Caco-2 (cell line): ENCODE data around the gene CARD11. TPM values are rescaled to one million over a fixed set of nuclear protein-coding genes. Genes with fewer than 3 reads are reported as not detected.

Experiments
- BruUV-seq: library from RNA; stranded (reverse); fragments of 400-500 nt; replicated peaks from 2 replicates; lab custom pipeline; 2021; lab: Mats Ljungman, UMichigan
- CTCF ChIA-PET: fragments of 300-600 bp; sonication (Branson Sonifier 250); formaldehyde crosslinking; loops from one replicate; lab custom pipeline; 2022; ENCODE audit warnings: antibody characterized with exemption; lab: Charles Lee
- POLR2A ChIA-PET: fragments of 300-600 bp; sonication (Branson Sonifier 250); formaldehyde crosslinking; loops from one replicate; lab custom pipeline; 2022; ENCODE audit warnings: antibody characterized with exemption; lab: Charles Lee
- DNase-seq, 2 experiments: peaks; one replicate each; pipeline versions ENCODE4 v3.0.0 to v3.0.0-alpha.2; 2020 to 2022
- H3K27me3 ChIP-seq: replicated peaks from 2 replicates; pipeline ENCODE4 v1.6.0; 2011; ENCODE audit warnings: low read length; ENCODE audit not compliant: control insufficient read depth, insufficient read depth
- H3K36me3 ChIP-seq: 2 replicates; pipeline ENCODE4 v1.5.1; 2011; ENCODE audit warnings: low read length; ENCODE audit not compliant: control insufficient read depth, insufficient read depth
- H3K4me1 ChIP-seq: fragments of 250-450 bp; sonication (Bioruptor Pico); 2 replicates; pipeline ENCODE4 v1.5.1; 2020; ENCODE audit warnings: mild to moderate bottlenecking
- H3K4me3 ChIP-seq: 2 replicates; pipeline ENCODE4 v1.5.1; 2011; ENCODE audit warnings: low read depth, mild to moderate bottlenecking, control low read depth, low read length
- H3K9me3 ChIP-seq: fragments of 250-450 bp; sonication (Bioruptor Pico); 2 replicates; pipeline ENCODE4 v1.5.1; 2020; ENCODE audit warnings: mild to moderate bottlenecking, moderate library complexity
- H3K27ac Mint-ChIP-seq: one replicate; pipeline ENCODE4 v1.8.0; 2022; ENCODE audit warnings: mixed read lengths; ENCODE audit not compliant: unreplicated experiment
- H3K27me3 Mint-ChIP-seq: one replicate; pipeline ENCODE4 v1.8.0; 2022; ENCODE audit warnings: mixed read lengths; ENCODE audit not compliant: insufficient read depth, unreplicated experiment
- H3K36me3 Mint-ChIP-seq: one replicate; pipeline ENCODE4 v1.8.0; 2022; ENCODE audit warnings: mild to moderate bottlenecking, mixed read lengths; ENCODE audit not compliant: insufficient read depth, unreplicated experiment
- H3K4me1 Mint-ChIP-seq: one replicate; pipeline ENCODE4 v1.8.0; 2022; ENCODE audit warnings: low read depth, mixed read lengths; ENCODE audit not compliant: unreplicated experiment
- H3K4me3 Mint-ChIP-seq: one replicate; pipeline ENCODE4 v1.8.0; 2022; ENCODE audit warnings: mild to moderate bottlenecking, moderate library complexity, mixed read lengths; ENCODE audit not compliant: unreplicated experiment
- H3K9me3 Mint-ChIP-seq: one replicate; pipeline ENCODE4 v1.8.0; 2022; ENCODE audit warnings: mixed read lengths; ENCODE audit not compliant: unreplicated experiment
- intact Hi-C: fragments of 100-400 bp; cut with micrococcal nuclease; formaldehyde crosslinking; loops from one replicate; pipeline ENCODE4 v1.10.0; 2022; ENCODE audit not compliant: unreplicated experiment
- total RNA-seq: library from RNA; stranded (reverse); gene quantifications from 2 replicates; pipeline ENCODE4 v1.2.3, GENCODE V29; 2022
- TF ChIP-seq, protein P1 (sequence below), 2 experiments: fragments of 200-600 bp in 1 of 2; IDR thresholded peaks; 1 replicate in 1 of 2; 2 replicates in 1 of 2; pipeline versions ENCODE4 v1.5.1 to v1.8.0; 2011 to 2022; ENCODE audit warnings: antibody characterized with exemption in 1 of 2, control low read depth in 1 of 2, inconsistent platforms in 1 of 2, low read depth in 1 of 2, low read length in 1 of 2, mild to moderate bottlenecking in 1 of 2, moderate library complexity in 1 of 2; ENCODE audit not compliant: insufficient read depth in 1 of 2, severe bottlenecking in 1 of 2, unreplicated experiment in 1 of 2

CARD11 gene
- total RNA-seq, 1 experiment from 2014 or later, result 5.4 TPM

DNA sequence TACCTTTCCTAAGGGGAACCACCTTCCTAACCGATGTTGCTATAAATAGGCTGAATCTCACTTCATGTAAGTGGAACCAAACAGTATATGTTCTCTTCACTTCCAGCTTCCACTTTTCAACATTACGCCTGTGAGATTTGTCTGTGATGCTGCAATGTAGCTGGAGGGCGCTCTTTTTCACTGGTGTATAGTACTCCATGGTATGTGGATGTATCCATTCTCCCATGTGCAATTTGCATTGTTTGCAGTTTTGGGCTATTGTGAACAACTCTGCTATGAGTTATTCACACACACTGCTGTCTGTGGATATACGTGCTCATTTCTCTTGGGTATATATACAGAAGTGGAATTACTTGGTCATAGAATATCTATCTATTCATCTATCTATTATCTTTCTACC is 123.6 kb downstream of the CARD11 start:
- no TSS peak for BruUV-seq
- Mint-ChIP-seq H3K4me3 (no peak overlapping the region), H3K27me3 (peaks cover 4% of the 10 kb centered on the region), H3K4me1 (no peaks in the 10 kb centered on the region), H3K36me3 (no peaks in the 10 kb centered on the region), H3K27ac (no peak overlapping the region), H3K9me3 (peaks cover 15% of the 10 kb centered on the region)
- no peak for DNase-seq
- Histone ChIP-seq H3K9me3 (no peaks in the 10 kb centered on the region), H3K4me1 (peaks cover 6% of the 10 kb centered on the region), H3K27me3 (no peaks in the 10 kb centered on the region; the same call in 1 of the 2 replicates), H3K4me3 (no peak overlapping the region), H3K36me3 (no peaks in the 10 kb centered on the region)
- TF ChIP-seq, protein P1, sequence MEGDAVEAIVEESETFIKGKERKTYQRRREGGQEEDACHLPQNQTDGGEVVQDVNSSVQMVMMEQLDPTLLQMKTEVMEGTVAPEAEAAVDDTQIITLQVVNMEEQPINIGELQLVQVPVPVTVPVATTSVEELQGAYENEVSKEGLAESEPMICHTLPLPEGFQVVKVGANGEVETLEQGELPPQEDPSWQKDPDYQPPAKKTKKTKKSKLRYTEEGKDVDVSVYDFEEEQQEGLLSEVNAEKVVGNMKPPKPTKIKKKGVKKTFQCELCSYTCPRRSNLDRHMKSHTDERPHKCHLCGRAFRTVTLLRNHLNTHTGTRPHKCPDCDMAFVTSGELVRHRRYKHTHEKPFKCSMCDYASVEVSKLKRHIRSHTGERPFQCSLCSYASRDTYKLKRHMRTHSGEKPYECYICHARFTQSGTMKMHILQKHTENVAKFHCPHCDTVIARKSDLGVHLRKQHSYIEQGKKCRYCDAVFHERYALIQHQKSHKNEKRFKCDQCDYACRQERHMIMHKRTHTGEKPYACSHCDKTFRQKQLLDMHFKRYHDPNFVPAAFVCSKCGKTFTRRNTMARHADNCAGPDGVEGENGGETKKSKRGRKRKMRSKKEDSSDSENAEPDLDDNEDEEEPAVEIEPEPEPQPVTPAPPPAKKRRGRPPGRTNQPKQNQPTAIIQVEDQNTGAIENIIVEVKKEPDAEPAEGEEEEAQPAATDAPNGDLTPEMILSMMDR (IDR thresholded peaks at IDR 0.05; ENCODE audit: insufficient read depth in 1 of 2, low read depth in 1 of 2, low read length in 1 of 2, severe bottlenecking in 1 of 2, unreplicated experiment in 1 of 2), result no peak
- intact Hi-C loops, result no loop called here
- POLR2A ChIA-PET, result no interaction called here
- CTCF ChIA-PET, result no interaction called here

DNA sequence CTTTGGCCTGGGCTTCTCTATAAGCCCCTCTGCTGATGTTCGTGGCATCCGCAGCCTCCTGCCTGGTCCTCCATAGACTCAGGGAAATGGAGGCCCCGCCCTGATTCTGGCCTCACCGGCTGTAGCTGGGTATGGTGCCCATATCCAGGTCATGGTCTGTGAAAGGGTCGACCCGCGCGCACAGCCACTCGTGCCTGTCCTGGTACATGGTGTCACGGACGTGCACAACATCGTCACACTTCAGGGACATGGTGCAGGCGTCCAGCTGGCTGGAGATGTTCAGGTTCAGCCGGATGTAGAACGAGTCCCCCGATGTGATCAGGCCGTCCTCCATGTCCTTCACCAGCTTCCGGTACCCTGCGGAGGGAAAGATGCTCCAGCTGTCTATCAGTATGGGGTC is 124.4 kb downstream of the CARD11 start:
- no peaks in the 10 kb centered on the region for H3K36me3 ChIP-seq
- ChIA-PET POLR2A (no interaction called here), CTCF (no interaction called here)
- Mint-ChIP-seq H3K36me3 (no peaks in the 10 kb centered on the region), H3K27me3 (peaks cover 4% of the 10 kb centered on the region), H3K4me3 (no peak overlapping the region), H3K27ac (no peak overlapping the region), H3K4me1 (no peaks in the 10 kb centered on the region), H3K9me3 (peaks cover 15% of the 10 kb centered on the region)
- no peak for DNase-seq
- no TSS peak for BruUV-seq
- no peaks in the 10 kb centered on the region for H3K9me3 ChIP-seq
- H3K4me1 ChIP-seq, result peaks cover 6% of the 10 kb centered on the region
- TF ChIP-seq, protein P1 (IDR thresholded peaks at IDR 0.05; ENCODE audit: insufficient read depth in 1 of 2, low read depth in 1 of 2, low read length in 1 of 2, severe bottlenecking in 1 of 2, unreplicated experiment in 1 of 2), result no peak
- no peaks in the 10 kb centered on the region; the same call in 1 of the 2 replicates for H3K27me3 ChIP-seq
- no peak overlapping the region for H3K4me3 ChIP-seq
- intact Hi-C loops, result no loop called here

DNA sequence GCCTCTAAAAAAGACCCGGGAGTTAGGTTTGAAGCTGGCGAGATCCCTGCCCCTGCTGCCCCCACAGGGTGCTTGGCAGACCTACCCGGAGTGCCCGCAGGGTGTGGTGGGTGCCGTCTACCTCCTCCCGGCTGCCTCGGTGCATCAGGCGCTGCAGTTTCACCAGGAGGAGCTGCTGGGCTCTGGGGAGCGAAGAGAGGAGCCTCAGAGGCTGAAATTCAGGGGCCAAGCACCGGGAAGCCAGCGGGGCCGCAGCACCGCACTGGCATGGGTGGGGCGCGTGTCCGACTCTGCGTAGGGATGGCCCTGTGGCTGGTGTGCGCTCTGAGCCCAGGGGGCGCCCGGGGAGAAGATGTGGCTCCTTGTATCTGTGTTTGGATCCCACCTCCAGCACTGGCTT is 125.3 kb downstream of the CARD11 start:
- Histone ChIP-seq H3K27me3 (no peaks in the 10 kb centered on the region; the same call in 1 of the 2 replicates), H3K36me3 (no peaks in the 10 kb centered on the region), H3K9me3 (no peaks in the 10 kb centered on the region), H3K4me1 (peaks cover 6% of the 10 kb centered on the region), H3K4me3 (no peak overlapping the region)
- Mint-ChIP-seq H3K27ac (no peak overlapping the region), H3K4me3 (no peak overlapping the region), H3K9me3 (peaks cover 15% of the 10 kb centered on the region), H3K4me1 (no peaks in the 10 kb centered on the region), H3K27me3 (peaks cover 4% of the 10 kb centered on the region), H3K36me3 (no peaks in the 10 kb centered on the region)
- TF ChIP-seq, protein P1 (IDR thresholded peaks at IDR 0.05; ENCODE audit: insufficient read depth in 1 of 2, low read depth in 1 of 2, low read length in 1 of 2, severe bottlenecking in 1 of 2, unreplicated experiment in 1 of 2), result no peak
- no TSS peak for BruUV-seq
- ChIA-PET CTCF (no interaction called here), POLR2A (no interaction called here)
- no peak for DNase-seq
- intact Hi-C loops, result no loop called here
